ENCODE measurements around the gene CYLD. TPM values are rescaled to one million over a fixed set of nuclear protein-coding genes. Genes with fewer than 3 reads are reported as not detected.
A peak's percentile ranks its signal among the peaks of the same experiment; 100 is the strongest.

The CYLD gene
- total and polyA plus RNA-seq, 10 of the 15 experiments (the other 5 are each of a cell fraction or from before 2014, with no cell fraction given): 19.2 to 106 (median 46.1) TPM

GRCh38 chr16:50806099-50807062, 64.5 kb downstream of the CYLD start (continued):
- TF ChIP-seq, protein P1, sequence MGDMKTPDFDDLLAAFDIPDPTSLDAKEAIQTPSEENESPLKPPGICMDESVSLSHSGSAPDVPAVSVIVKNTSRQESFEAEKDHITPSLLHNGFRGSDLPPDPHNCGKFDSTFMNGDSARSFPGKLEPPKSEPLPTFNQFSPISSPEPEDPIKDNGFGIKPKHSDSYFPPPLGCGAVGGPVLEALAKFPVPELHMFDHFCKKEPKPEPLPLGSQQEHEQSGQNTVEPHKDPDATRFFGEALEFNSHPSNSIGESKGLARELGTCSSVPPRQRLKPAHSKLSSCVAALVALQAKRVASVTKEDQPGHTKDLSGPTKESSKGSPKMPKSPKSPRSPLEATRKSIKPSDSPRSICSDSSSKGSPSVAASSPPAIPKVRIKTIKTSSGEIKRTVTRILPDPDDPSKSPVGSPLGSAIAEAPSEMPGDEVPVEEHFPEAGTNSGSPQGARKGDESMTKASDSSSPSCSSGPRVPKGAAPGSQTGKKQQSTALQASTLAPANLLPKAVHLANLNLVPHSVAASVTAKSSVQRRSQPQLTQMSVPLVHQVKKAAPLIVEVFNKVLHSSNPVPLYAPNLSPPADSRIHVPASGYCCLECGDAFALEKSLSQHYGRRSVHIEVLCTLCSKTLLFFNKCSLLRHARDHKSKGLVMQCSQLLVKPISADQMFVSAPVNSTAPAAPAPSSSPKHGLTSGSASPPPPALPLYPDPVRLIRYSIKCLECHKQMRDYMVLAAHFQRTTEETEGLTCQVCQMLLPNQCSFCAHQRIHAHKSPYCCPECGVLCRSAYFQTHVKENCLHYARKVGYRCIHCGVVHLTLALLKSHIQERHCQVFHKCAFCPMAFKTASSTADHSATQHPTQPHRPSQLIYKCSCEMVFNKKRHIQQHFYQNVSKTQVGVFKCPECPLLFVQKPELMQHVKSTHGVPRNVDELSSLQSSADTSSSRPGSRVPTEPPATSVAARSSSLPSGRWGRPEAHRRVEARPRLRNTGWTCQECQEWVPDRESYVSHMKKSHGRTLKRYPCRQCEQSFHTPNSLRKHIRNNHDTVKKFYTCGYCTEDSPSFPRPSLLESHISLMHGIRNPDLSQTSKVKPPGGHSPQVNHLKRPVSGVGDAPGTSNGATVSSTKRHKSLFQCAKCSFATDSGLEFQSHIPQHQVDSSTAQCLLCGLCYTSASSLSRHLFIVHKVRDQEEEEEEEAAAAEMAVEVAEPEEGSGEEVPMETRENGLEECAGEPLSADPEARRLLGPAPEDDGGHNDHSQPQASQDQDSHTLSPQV (IDR thresholded peaks at IDR 0.05): no peak
- TF ChIP-seq CEBPZ (IDR thresholded peaks at IDR 0.05; ENCODE audit: low read depth, low read length): no peak
- TF ChIP-seq REST (IDR thresholded peaks at IDR 0.05; ENCODE audit: low read depth, low read length): no peak
- no peak for TF ChIP-seq ZNF384 (IDR thresholded peaks at IDR 0.05; ENCODE audit: borderline replicate concordance, low read depth, low read length)
- TF ChIP-seq NR2C2 (IDR thresholded peaks at IDR 0.05; ENCODE audit: borderline replicate concordance, control insufficient read depth, insufficient read length, low read depth): no peak
- TF ChIP-seq SIN3A (IDR thresholded peaks at IDR 0.05; ENCODE audit: low read depth, low read length): no peak
- TF ChIP-seq ZSCAN29 (IDR thresholded peaks at IDR 0.05): no peak
- TF ChIP-seq ATF7 (IDR thresholded peaks at IDR 0.05; ENCODE audit: low read depth): 0 out of 2 replicates have a peak, but pooled peaks have one; percentile 34
- no peak for TF ChIP-seq CBX3 (IDR thresholded peaks at IDR 0.05; ENCODE audit: borderline replicate concordance, low read depth)
- no peak for TF ChIP-seq GABPA (IDR thresholded peaks at IDR 0.05; ENCODE audit: low read depth)
- TF ChIP-seq RELA (IDR thresholded peaks at IDR 0.05; ENCODE audit: borderline replicate concordance, partially characterized antibody): no peak
- TF ChIP-seq NR2F1 (conservative IDR thresholded peaks at IDR 0.05): no peak
- no peak for TF ChIP-seq SUPT20H (IDR thresholded peaks at IDR 0.05; ENCODE audit: borderline replicate concordance, control insufficient read depth, low read depth, low read length)
- no peak for TF ChIP-seq JUND (IDR thresholded peaks at IDR 0.05; ENCODE audit: low read depth, low read length)
- TF ChIP-seq ZNF207 (IDR thresholded peaks at IDR 0.05; ENCODE audit: borderline replicate concordance): peak; percentile 64; the same call in 1 of the 2 replicates
- 0 out of 2 replicates have a peak, but pooled peaks have one; percentile 10 for TF ChIP-seq IRF4 (IDR thresholded peaks at IDR 0.05; ENCODE audit: low read depth, low read length)
- no peak for TF ChIP-seq NFXL1 (IDR thresholded peaks at IDR 0.05; ENCODE audit: borderline replicate concordance)
- no peak for TF ChIP-seq SREBF1 (IDR thresholded peaks at IDR 0.05; ENCODE audit: low read length)
